Prostate gland (tissue), 2 donors: ENCODE results near the gene NRCAM. TPM values are rescaled to one million over a fixed set of nuclear protein-coding genes. Genes with fewer than 3 reads are reported as not detected.

ENCODE experiments used
- DNase-seq: peaks from one replicate; pipeline ENCODE4 v3.0.0-alpha.2; 2019; ENCODE audit warnings: low spot score
- H3K27ac ChIP-seq, 2 donors: fragments of 200-600 bp; sonication (generic); 2 replicates each; pipeline ENCODE4 v1.5.1; 2017 to 2019
- H3K27me3 ChIP-seq: fragments of 200-600 bp; sonication (generic); replicated peaks from 2 replicates; pipeline ENCODE4 v1.5.1; 2019; ENCODE audit not compliant: insufficient read depth
- H3K36me3 ChIP-seq, 2 donors: fragments of 200-600 bp; sonication (generic); 1 replicate in 1 of 2; 2 replicates in 1 of 2; pipeline versions ENCODE4 v1.5.1 to v1.8.1; 2017 to 2019
- H3K4me1 ChIP-seq: fragments of 200-600 bp; sonication (generic); replicated peaks from 2 replicates; pipeline ENCODE4 v1.5.1; 2019
- H3K4me3 ChIP-seq, 2 donors: fragments of 200-600 bp; sonication (generic); 2 replicates each; pipeline ENCODE4 v1.5.1; 2017 to 2019
- H3K9me3 ChIP-seq: fragments of 200-600 bp; sonication (generic); 2 replicates; pipeline ENCODE4 v1.5.1; 2017
- POLR2A ChIP-seq: fragments of 450-650 bp; IDR thresholded peaks from one replicate; pipeline ENCODE4 v1.6.1; 2016; ENCODE audit warnings: antibody characterized with exemption, mild to moderate bottlenecking
- POLR2AphosphoS5 ChIP-seq: sonication (generic); formaldehyde crosslinking; IDR thresholded peaks from one replicate; pipeline ENCODE4 v1.6.1; 2017; ENCODE audit warnings: antibody characterized with exemption
- WGBS: methylation state at CpG from one replicate; pipeline ENCODE4 v1.1.5; 2018; 5-methylcytosine and 5-hydroxymethylcytosine counted together
- intact Hi-C: fragments of 100-400 bp; cut with DNase I; formaldehyde crosslinking; loops from one replicate; pipeline ENCODE4 v1.14.2; 2022
- total RNA-seq, 2 donors: library from RNA; depleted of rRNA; stranded (reverse); fragments of >200 nt; gene quantifications; one replicate each; pipeline ENCODE4 v1.1.0, GENCODE V29; 2016
- TF ChIP-seq, protein P1 (sequence below), 4 experiments: fragments of 200-600 bp in 2 of 4; fragments of 450-650 bp in 2 of 4; sonication (generic) in 2 of 4; IDR thresholded peaks; 1 replicate in 3 of 4; 2 replicates in 1 of 4; pipeline ENCODE4 v1.5.1; 2016 to 2019; ENCODE audit warnings: antibody characterized with exemption in 4 of 4, mild to moderate bottlenecking in 2 of 4, moderate library complexity in 2 of 4

The NRCAM gene
- total RNA-seq, 2 donors from 2014 or later, result 1.1 to 3.1 TPM

DNA sequence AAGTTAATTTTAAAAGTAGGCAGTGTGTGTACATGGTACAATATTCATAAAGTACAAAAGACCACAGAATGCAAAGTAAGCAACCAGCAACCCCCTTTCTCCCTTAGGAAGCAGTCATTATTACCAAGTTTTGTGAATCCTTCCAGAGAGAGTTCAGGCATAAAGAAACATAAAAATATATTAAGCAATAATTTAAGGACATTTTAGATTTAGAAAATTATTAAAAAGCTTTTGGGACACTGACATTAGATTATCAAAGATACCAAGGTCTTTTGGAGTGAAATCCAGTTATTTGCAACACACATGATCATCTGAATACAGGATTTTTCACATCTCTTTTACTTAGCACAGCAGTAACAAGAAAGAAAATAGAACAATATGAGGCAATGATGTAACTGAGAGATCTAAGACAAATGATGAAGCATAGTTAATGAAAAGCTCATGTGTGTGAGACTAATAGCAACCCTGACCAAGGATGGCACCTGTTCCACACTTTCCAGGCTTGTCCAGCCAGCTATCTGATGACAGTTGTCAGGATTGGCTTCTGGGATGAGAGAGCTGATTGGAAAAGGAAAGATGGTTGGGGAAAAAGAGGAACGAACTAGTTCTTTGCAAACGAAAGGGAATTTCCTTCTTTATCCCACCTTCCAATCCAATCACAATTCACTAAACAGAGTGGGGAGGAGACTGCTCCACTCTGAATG lies 210.6 kb downstream of the NRCAM start:
- Histone ChIP-seq H3K27me3 (no peaks in the 10 kb centered on the region), H3K4me3 (no peak overlapping the region), H3K4me1 (no peaks in the 10 kb centered on the region), H3K27ac (no peak overlapping the region), H3K36me3 (no peaks in the 10 kb centered on the region), H3K9me3 (no peaks in the 10 kb centered on the region)
- 75% methylated on average over 2 of the region's 2 CpGs for WGBS
- no peak for DNase-seq
- intact Hi-C loops, result no loop called here
- TF ChIP-seq POLR2A (no peak), POLR2AphosphoS5 (no peak)
- TF ChIP-seq, protein P1, sequence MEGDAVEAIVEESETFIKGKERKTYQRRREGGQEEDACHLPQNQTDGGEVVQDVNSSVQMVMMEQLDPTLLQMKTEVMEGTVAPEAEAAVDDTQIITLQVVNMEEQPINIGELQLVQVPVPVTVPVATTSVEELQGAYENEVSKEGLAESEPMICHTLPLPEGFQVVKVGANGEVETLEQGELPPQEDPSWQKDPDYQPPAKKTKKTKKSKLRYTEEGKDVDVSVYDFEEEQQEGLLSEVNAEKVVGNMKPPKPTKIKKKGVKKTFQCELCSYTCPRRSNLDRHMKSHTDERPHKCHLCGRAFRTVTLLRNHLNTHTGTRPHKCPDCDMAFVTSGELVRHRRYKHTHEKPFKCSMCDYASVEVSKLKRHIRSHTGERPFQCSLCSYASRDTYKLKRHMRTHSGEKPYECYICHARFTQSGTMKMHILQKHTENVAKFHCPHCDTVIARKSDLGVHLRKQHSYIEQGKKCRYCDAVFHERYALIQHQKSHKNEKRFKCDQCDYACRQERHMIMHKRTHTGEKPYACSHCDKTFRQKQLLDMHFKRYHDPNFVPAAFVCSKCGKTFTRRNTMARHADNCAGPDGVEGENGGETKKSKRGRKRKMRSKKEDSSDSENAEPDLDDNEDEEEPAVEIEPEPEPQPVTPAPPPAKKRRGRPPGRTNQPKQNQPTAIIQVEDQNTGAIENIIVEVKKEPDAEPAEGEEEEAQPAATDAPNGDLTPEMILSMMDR (IDR thresholded peaks at IDR 0.05), result no peak

DNA sequence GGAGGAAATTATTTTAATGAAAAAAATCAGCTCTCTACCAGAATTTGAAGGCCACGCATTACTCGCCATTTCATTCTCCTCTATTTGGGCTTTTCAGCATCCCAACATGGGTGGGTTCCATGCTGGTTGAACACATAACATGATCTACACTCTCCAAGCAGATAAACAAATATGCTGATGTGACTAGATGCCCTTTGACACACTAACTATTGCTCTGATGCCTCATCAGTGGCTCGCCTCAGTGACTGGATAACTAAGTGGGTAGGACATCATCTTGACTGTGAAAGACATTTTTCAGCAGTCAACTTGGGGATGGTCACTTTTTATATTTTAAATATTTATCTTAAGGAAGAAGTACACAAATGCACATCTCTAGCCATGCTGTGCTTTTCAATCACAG lies 212.1 kb downstream of the NRCAM start:
- Histone ChIP-seq H3K4me3 (no peak overlapping the region), H3K36me3 (no peaks in the 10 kb centered on the region), H3K4me1 (no peaks in the 10 kb centered on the region), H3K27me3 (no peaks in the 10 kb centered on the region), H3K9me3 (no peaks in the 10 kb centered on the region), H3K27ac (no peak overlapping the region)
- 89% methylated on average over 3 of the region's 3 CpGs for WGBS
- TF ChIP-seq POLR2AphosphoS5, result no peak
- TF ChIP-seq, protein P1 (IDR thresholded peaks at IDR 0.05), result no peak
- no peak for TF ChIP-seq POLR2A
- intact Hi-C loops, result no loop called here
- DNase-seq, result no peak

DNA sequence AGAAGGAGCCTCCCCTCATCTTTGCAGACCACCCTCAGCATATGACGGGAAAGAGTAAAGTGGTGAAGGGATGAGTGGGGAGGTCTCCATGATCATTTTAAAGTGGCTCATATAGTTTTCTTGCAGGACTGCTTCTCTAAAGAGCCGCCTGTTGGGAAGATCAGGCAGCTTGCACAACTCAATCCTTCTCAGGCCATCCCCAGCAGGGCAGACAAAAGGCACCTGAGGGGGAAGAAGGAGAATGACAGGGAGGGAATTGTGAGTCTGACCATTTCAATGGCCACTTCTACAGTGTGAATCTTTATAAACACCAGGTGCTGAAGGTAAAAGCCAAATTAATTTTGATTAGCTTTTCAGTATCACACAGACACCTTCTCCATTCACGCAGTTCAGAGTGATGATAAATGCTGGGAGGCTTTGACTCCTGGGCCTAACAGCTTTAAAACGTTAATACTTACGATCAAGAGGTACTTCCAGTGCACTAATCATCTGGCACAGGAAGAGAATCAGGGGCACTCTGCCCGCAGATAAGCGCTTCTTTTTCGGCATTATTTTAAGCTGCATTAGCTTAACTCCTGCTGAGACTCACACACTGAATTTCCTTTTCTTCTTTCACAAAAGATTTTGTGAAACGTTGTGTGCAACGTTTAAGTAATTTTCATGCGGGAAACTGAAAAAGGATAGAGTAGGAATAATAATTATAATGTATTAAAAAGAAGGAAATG lies 216.6 kb downstream of the NRCAM start:
- TF ChIP-seq, protein P1 (IDR thresholded peaks at IDR 0.05), result no peak
- TF ChIP-seq POLR2A, result no peak
- no peak for TF ChIP-seq POLR2AphosphoS5
- intact Hi-C loops, result no loop called here
- no peak for DNase-seq
- Histone ChIP-seq H3K4me3 (no peak overlapping the region), H3K36me3 (no peaks in the 10 kb centered on the region), H3K9me3 (no peaks in the 10 kb centered on the region), H3K27me3 (no peaks in the 10 kb centered on the region), H3K27ac (no peak overlapping the region), H3K4me1 (no peaks in the 10 kb centered on the region)
- WGBS, result 73% methylated on average over 11 of the region's 11 CpGs

DNA sequence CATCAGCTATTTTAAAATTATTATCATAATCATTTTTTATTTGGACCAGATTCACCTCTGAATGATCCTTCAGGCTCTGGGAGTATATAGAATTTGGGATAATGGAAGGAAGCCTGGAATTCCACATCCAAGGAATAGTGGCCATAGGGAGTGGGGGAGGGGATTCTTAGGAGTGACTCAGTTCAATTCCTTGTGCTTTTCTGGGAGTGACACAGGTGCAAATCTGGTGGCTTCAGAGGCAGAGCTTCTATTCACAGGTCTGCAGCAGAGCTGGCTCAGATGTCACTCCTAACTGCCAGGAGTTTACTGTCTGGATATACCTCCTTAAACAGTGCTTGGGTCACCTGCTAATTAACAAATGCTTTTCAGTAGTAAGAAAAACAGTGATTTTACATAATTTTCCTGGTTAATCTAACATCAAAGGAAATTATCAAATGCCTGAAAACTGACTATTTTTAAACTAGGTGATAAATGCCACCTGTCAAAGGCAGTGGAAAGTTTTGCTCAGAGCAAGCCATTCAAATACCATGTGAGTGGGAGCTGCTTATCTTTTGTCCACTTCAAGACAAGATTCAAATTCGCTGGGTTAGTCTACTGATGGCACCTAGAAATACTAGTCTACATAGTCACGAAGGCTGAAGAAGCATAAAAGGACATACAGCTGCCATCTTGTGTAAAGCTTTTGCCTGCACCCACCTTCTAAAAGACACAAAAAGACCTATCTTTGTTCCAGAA lies 219.4 kb downstream of the NRCAM start:
- Histone ChIP-seq H3K9me3 (no peaks in the 10 kb centered on the region), H3K27ac (no peak overlapping the region), H3K4me3 (no peak overlapping the region), H3K27me3 (no peaks in the 10 kb centered on the region), H3K4me1 (no peaks in the 10 kb centered on the region), H3K36me3 (no peaks in the 10 kb centered on the region)
- 74% methylated on average over 2 of the region's 2 CpGs for WGBS
- DNase-seq, result no peak
- intact Hi-C loops, result no loop called here
- TF ChIP-seq POLR2A (no peak), POLR2AphosphoS5 (no peak)
- TF ChIP-seq, protein P1 (IDR thresholded peaks at IDR 0.05), result no peak
